A549 (cell line): ENCODE data around the gene HOXD11.

Experiments used
- CTCF ChIP-seq: fragments of >200 bp; sonication (Bioruptor Twin); formaldehyde crosslinking; IDR thresholded peaks from 3 replicates; pipeline ENCODE4 v1.5.1; 2016
- ELK1 ChIP-seq: fragments of 150-350 bp; IDR thresholded peaks from 2 replicates; pipeline ENCODE4 v1.6.1; 2014; ENCODE audit warnings: low read depth, mild to moderate bottlenecking, low read length
- HDAC2 ChIP-seq: fragments of 200-600 bp; sonication (generic); IDR thresholded peaks from 2 replicates; pipeline ENCODE4 v1.6.1; 2016
- JUN ChIP-seq, 2 experiments: fragments of >200 bp; sonication (Bioruptor Twin); formaldehyde crosslinking; IDR thresholded peaks; 2 replicates in 1 of 2; 3 replicates in 1 of 2; pipeline ENCODE4 v1.6.1; 2016 to 2017
- NPAS2 ChIP-seq: fragments of 250-450 bp; sonication (Bioruptor Pico); IDR thresholded peaks from 2 replicates; pipeline ENCODE4 v1.8.0; 2022; ENCODE audit warnings: mild to moderate bottlenecking, moderate library complexity, borderline replicate concordance
- POLR2A ChIP-seq: IDR thresholded peaks from 2 replicates; pipeline ENCODE4 v1.6.1; 2012; ENCODE audit warnings: mild to moderate bottlenecking, low read length
- RAD21 ChIP-seq, 2 experiments: fragments of >200 bp in 1 of 2; sonication (Bioruptor Twin) in 1 of 2; formaldehyde crosslinking in 1 of 2; IDR thresholded peaks in 1 of 2; conservative IDR thresholded peaks in 1 of 2; 2 replicates in 1 of 2; 3 replicates in 1 of 2; pipeline ENCODE4 v1.6.1; 2012 to 2018; ENCODE audit warnings: inconsistent platforms in 1 of 2
- RCOR1 ChIP-seq: fragments of 150-350 bp; IDR thresholded peaks from 2 replicates; pipeline ENCODE4 v1.6.1; 2014; ENCODE audit warnings: antibody characterized with exemption, low read length, low read depth
- SMC3 ChIP-seq: fragments of >200 bp; sonication (Bioruptor Twin); formaldehyde crosslinking; IDR thresholded peaks from 3 replicates; pipeline ENCODE4 v1.6.1; 2018; ENCODE audit warnings: inconsistent platforms
- SREBF2 ChIP-seq: fragments of 450-650 bp; IDR thresholded peaks from 2 replicates; pipeline ENCODE4 v1.6.1; 2014; ENCODE audit warnings: mild to moderate bottlenecking, moderate library complexity
- TP53 ChIP-seq: fragments of 250-450 bp; sonication (Bioruptor Pico); IDR thresholded peaks from 2 replicates; pipeline ENCODE4 v1.5.0; 2021; ENCODE audit warnings: mild to moderate bottlenecking, moderate library complexity

- TF ChIP-seq POLR2A (no peak), RCOR1 (no peak), CTCF (no peak), ELK1 (no peak), RAD21 (conservative IDR thresholded peaks at IDR 0.05 in 1 of 2, IDR thresholded peaks at IDR 0.05 in 1 of 2) (no peak), SMC3 (no peak), JUN (IDR thresholded peaks at IDR 0.05) (no peak), NPAS2 (CRISPR knock-in tag) (no peak), TP53 (CRISPR knock-in tag) (no peak), SREBF2 (no peak), HDAC2 (no peak)
These were observed 3.6 kb downstream of the HOXD11 start for GRCh38 chr2:176110415-176111308.
